ENCODE measurements around the gene ZDHHC11B. TPM values are rescaled to one million over a fixed set of nuclear protein-coding genes. Genes with fewer than 3 reads are reported as not detected.

ZDHHC11B gene
- total RNA-seq, 5 donors from 2014 or later (not counting 1 experiment from before 2014, with no cell fraction given): 2.1 to 20.6 (median 3.6) TPM

- peaks cover 0 to 3% of the 10 kb centered on the region in 2 experiments for H3K27me3 ChIP-seq (replicated peaks in 1 of 2; ENCODE audit: control insufficient read depth in 2 of 2, extremely low read depth in 1 of 2, insufficient read depth in 2 of 2, low read length in 1 of 2)
- ChIA-PET POLR2A (no interaction called here), CTCF (no interaction called here)
- H3K4me1 Mint-ChIP-seq: peaks cover 19 to 31% (median 20%) of the 10 kb centered on the region in 3 donors
- H3K27ac ChIP-seq (ENCODE audit: low read length): no peak overlapping the region
- no peaks in the 10 kb centered on the region for H3K9me3 ChIP-seq
- H3K27ac Mint-ChIP-seq: peak overlapping the region in 1 of 2 donors; percentile 11
- WGBS (ENCODE audit: insufficient coverage): 68% methylated on average over 10 of the region's 15 CpGs
- no peak overlapping the region for H3K4me3 ChIP-seq (ENCODE audit: control insufficient read depth in 1 of 2, extremely low read depth in 1 of 2, low read length in 1 of 2)
- peaks cover 5% of the 10 kb centered on the region for H3K36me3 Mint-ChIP-seq
- peaks cover 9 to 32% of the 10 kb centered on the region in 2 experiments for H3K4me1 ChIP-seq (ENCODE audit: control insufficient read depth in 1 of 2, extremely low read depth in 1 of 2, insufficient read depth in 2 of 2, low read length in 2 of 2)
- ATAC-seq (replicated peaks in 1 of 4) (no peak), DNase-seq (peak in 2 of 35 experiments; percentile 0 to 13)
- H3K9me3 Mint-ChIP-seq: no peaks in the 10 kb centered on the region
- no peak overlapping the region for H3K4me3 Mint-ChIP-seq
- H3K36me3 ChIP-seq (ENCODE audit: control insufficient read depth in 2 of 2, extremely low read depth in 1 of 2, insufficient read depth in 1 of 2, low read length in 1 of 2): no peaks in the 10 kb centered on the region
- H3K27me3 Mint-ChIP-seq: peaks cover 0 to 9% of the 10 kb centered on the region in 2 donors
Observed at GRCh38 chr5:761059-761771, 23.3 kb downstream of the ZDHHC11B start.

DNA sequence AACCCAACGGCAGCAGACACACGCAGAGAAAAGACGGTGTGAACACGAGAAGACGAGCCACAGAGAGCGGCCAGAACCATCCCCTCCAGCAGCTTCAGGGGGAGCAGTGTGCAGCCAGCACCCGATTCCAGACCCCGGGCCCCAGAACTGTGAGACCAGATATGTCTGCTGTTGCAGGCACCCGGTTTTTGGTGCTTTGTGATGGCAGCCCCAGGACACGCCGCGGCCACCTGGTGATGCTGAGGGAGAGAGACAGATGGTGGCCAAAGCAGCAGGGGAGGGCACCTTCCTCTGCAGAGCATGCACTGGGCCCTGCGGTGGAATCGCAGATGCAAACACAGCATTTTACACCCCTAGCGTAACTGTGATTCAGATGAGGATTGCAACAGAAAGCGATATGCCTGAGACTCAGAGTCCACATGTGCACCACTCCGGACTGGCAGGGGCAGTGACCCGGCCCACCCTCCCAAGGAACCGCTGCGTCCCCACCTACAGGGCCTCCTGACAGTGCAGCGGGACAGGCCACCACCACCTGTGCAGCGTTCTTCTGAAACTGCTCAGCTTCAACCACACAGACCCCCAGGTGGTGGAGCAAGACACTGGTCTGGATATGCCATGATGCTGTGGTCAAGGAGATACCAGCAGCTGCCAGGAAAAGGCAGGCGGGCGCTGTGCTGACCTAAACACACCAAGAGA lies 24.0 kb downstream of the ZDHHC11B start:
- peaks cover 3% of the 10 kb centered on the region for H3K36me3 Mint-ChIP-seq
- no peak overlapping the region for H3K4me3 Mint-ChIP-seq
- no peak overlapping the region for H3K27ac Mint-ChIP-seq
- Histone ChIP-seq H3K4me3 (ENCODE audit: control insufficient read depth in 1 of 2, extremely low read depth in 1 of 2, low read length in 1 of 2) (no peak overlapping the region), H3K27ac (ENCODE audit: low read length) (no peak overlapping the region), H3K4me1 (ENCODE audit: control insufficient read depth in 1 of 2, extremely low read depth in 1 of 2, insufficient read depth in 2 of 2, low read length in 2 of 2) (peaks cover 9 to 32% of the 10 kb centered on the region in 2 experiments), H3K9me3 (no peaks in the 10 kb centered on the region), H3K27me3 (replicated peaks in 1 of 2; ENCODE audit: control insufficient read depth in 2 of 2, extremely low read depth in 1 of 2, insufficient read depth in 2 of 2, low read length in 1 of 2) (peaks cover 0 to 3% of the 10 kb centered on the region in 2 experiments), H3K36me3 (ENCODE audit: control insufficient read depth in 2 of 2, extremely low read depth in 1 of 2, insufficient read depth in 1 of 2, low read length in 1 of 2) (no peaks in the 10 kb centered on the region)
- 93% methylated on average over 17 of the region's 24 CpGs for WGBS (ENCODE audit: insufficient coverage)
- H3K27me3 Mint-ChIP-seq: peaks cover 0 to 9% of the 10 kb centered on the region in 2 donors
- ChIA-PET POLR2A (no interaction called here), CTCF (no interaction called here)
- H3K4me1 Mint-ChIP-seq: peaks cover 19 to 34% (median 20%) of the 10 kb centered on the region in 3 donors
- no peaks in the 10 kb centered on the region for H3K9me3 Mint-ChIP-seq
- ATAC-seq (replicated peaks in 1 of 4) (no peak), DNase-seq (peak in 2 of 35 experiments; percentile 13 to 24)

GRCh38 chr5:759781-760362 lies 24.7 kb downstream of the ZDHHC11B start:
- Histone ChIP-seq H3K4me1 (ENCODE audit: control insufficient read depth in 1 of 2, extremely low read depth in 1 of 2, insufficient read depth in 2 of 2, low read length in 2 of 2) (peaks cover 9 to 32% of the 10 kb centered on the region in 2 experiments), H3K27me3 (replicated peaks in 1 of 2; ENCODE audit: control insufficient read depth in 2 of 2, extremely low read depth in 1 of 2, insufficient read depth in 2 of 2, low read length in 1 of 2) (peaks cover 0 to 3% of the 10 kb centered on the region in 2 experiments), H3K36me3 (ENCODE audit: control insufficient read depth in 2 of 2, extremely low read depth in 1 of 2, insufficient read depth in 1 of 2, low read length in 1 of 2) (no peaks in the 10 kb centered on the region), H3K9me3 (no peaks in the 10 kb centered on the region), H3K4me3 (ENCODE audit: control insufficient read depth in 1 of 2, extremely low read depth in 1 of 2, low read length in 1 of 2) (no peak overlapping the region), H3K27ac (ENCODE audit: low read length) (no peak overlapping the region)
- H3K9me3 Mint-ChIP-seq: no peaks in the 10 kb centered on the region
- ChIA-PET POLR2A (no interaction called here), CTCF (no interaction called here)
- ATAC-seq (replicated peaks in 1 of 4) (no peak), DNase-seq (peak in 3 of 35 experiments; percentile 0 to 23 (median 13))
- H3K27ac Mint-ChIP-seq: no peak overlapping the region
- WGBS (ENCODE audit: insufficient coverage): 92% methylated on average over 22 of the region's 22 CpGs
- H3K4me3 Mint-ChIP-seq: peak overlapping the region in 1 of 3 donors; percentile 81
- H3K4me1 Mint-ChIP-seq: peaks cover 19 to 34% (median 20%) of the 10 kb centered on the region in 3 donors
- peaks cover 0 to 9% of the 10 kb centered on the region in 2 donors for H3K27me3 Mint-ChIP-seq
- no peaks in the 10 kb centered on the region for H3K36me3 Mint-ChIP-seq

DNA sequence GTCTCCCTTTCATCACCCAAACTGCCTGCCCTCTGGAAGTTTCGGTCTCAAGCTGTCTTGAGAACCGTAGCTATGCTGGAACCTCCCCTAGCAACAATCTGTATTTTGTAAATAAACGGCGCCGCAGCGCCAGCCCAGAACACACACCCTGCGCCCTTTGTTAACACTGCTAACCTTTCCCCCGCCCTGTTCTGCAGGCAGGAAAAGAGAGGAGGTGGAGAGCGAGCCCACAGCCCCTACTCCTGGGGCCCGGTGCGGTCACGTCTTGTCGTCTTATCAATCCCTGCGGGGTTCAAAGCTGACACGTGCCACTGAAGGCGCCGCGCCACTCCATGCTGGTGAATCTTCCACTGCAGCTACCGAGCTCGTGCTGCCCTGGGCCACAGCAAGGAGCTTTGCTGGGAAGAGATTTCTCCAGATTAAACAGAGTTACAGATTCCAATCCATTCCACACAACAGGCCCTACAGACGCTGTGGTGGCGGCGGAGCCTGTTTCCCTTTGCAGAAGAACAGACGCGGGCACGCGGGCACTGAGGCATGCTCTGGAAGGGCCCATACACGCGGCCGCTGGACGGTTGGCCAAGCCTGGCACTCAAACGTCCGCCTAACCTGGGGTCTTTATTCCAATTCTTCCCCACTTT lies 25.3 kb downstream of the ZDHHC11B start:
- Histone ChIP-seq H3K4me1 (ENCODE audit: control insufficient read depth in 1 of 2, extremely low read depth in 1 of 2, insufficient read depth in 2 of 2, low read length in 2 of 2) (peaks cover 9 to 32% of the 10 kb centered on the region in 2 experiments), H3K36me3 (ENCODE audit: control insufficient read depth in 2 of 2, extremely low read depth in 1 of 2, insufficient read depth in 1 of 2, low read length in 1 of 2) (no peaks in the 10 kb centered on the region), H3K27me3 (replicated peaks in 1 of 2; ENCODE audit: control insufficient read depth in 2 of 2, extremely low read depth in 1 of 2, insufficient read depth in 2 of 2, low read length in 1 of 2) (peaks cover 0 to 3% of the 10 kb centered on the region in 2 experiments), H3K27ac (ENCODE audit: low read length) (peak overlapping the region; percentile 73), H3K9me3 (no peaks in the 10 kb centered on the region), H3K4me3 (ENCODE audit: control insufficient read depth in 1 of 2, extremely low read depth in 1 of 2, low read length in 1 of 2) (peak overlapping the region in 1 of 2 donors; percentile 15)
- ChIA-PET POLR2A (no interaction called here), CTCF (no interaction called here)
- H3K36me3 Mint-ChIP-seq: no peaks in the 10 kb centered on the region
- peaks cover 0 to 9% of the 10 kb centered on the region in 2 donors for H3K27me3 Mint-ChIP-seq
- H3K9me3 Mint-ChIP-seq: no peaks in the 10 kb centered on the region
- H3K27ac Mint-ChIP-seq: peak overlapping the region; percentile 68 to 88
- peak overlapping the region; percentile 39 to 81 (median 61) for H3K4me3 Mint-ChIP-seq
- peaks cover 21 to 36% (median 22%) of the 10 kb centered on the region in 3 donors for H3K4me1 Mint-ChIP-seq
- ATAC-seq (replicated peaks in 1 of 4) (peak; percentile 38 to 88 (median 61)), DNase-seq (peak; percentile 0 to 77 (median 56))
- WGBS (ENCODE audit: insufficient coverage): 61% methylated on average over 24 of the region's 33 CpGs

- Histone ChIP-seq H3K9me3 (no peaks in the 10 kb centered on the region), H3K4me3 (ENCODE audit: control insufficient read depth in 1 of 2, extremely low read depth in 1 of 2, low read length in 1 of 2) (peak overlapping the region in 1 of 2 donors; percentile 15), H3K27me3 (replicated peaks in 1 of 2; ENCODE audit: control insufficient read depth in 2 of 2, extremely low read depth in 1 of 2, insufficient read depth in 2 of 2, low read length in 1 of 2) (peaks cover 0 to 3% of the 10 kb centered on the region in 2 experiments), H3K27ac (ENCODE audit: low read length) (peak overlapping the region; percentile 73), H3K4me1 (ENCODE audit: control insufficient read depth in 1 of 2, extremely low read depth in 1 of 2, insufficient read depth in 2 of 2, low read length in 2 of 2) (peaks cover 9 to 32% of the 10 kb centered on the region in 2 experiments), H3K36me3 (ENCODE audit: control insufficient read depth in 2 of 2, extremely low read depth in 1 of 2, insufficient read depth in 1 of 2, low read length in 1 of 2) (no peaks in the 10 kb centered on the region)
- Mint-ChIP-seq H3K27ac (peak overlapping the region in 1 of 2 donors; percentile 88), H3K9me3 (no peaks in the 10 kb centered on the region), H3K36me3 (no peaks in the 10 kb centered on the region), H3K4me1 (peaks cover 21 to 36% (median 26%) of the 10 kb centered on the region in 3 donors), H3K4me3 (peak overlapping the region; percentile 39 to 81 (median 61)), H3K27me3 (peaks cover 0 to 9% of the 10 kb centered on the region in 2 donors)
- 89% methylated on average over 10 of the region's 15 CpGs for WGBS (ENCODE audit: insufficient coverage)
- no peak for ATAC-seq (replicated peaks in 1 of 4)
- DNase-seq: peak in 2 of 35 experiments; percentile 0 to 9
- ChIA-PET POLR2A (no interaction called here), CTCF (no interaction called here)
Observed at GRCh38 chr5:758698-759053, 25.9 kb downstream of the ZDHHC11B start.
